SK-N-SH (cell line): ENCODE results near the gene PADI4. TPM values are rescaled to one million over a fixed set of nuclear protein-coding genes. Genes with fewer than 3 reads are reported as not detected.

Experiments
- CTCF ChIA-PET: fragments of 300-600, 350-600 bp; formaldehyde crosslinking; extraction: SDS; loops from one replicate; lab custom pipeline; 2021; lab: Yijun Ruan, JAX
- POLR2A ChIA-PET: fragments of 350-600 bp; sonication (Branson Sonifier 250); formaldehyde crosslinking; extraction: SDS; loops from one replicate; lab custom pipeline; 2020; ENCODE audit warnings: antibody characterized with exemption, inconsistent platforms; lab: Yijun Ruan, JAX
- DNase-seq: peaks from one replicate; pipeline ENCODE4 v3.0.0; 2012
- H2AFZ ChIP-seq: fragments of 200-600 bp; sonication (generic); 2 replicates; pipeline ENCODE4 v1.8.1; 2016; ENCODE audit warnings: antibody characterized with exemption, mild to moderate bottlenecking, low read depth
- H3F3A ChIP-seq: fragments of 200-600 bp; sonication (generic); replicated peaks from 2 replicates; pipeline ENCODE3; 2016; ENCODE audit warnings: antibody characterized with exemption, mild to moderate bottlenecking; ENCODE audit not compliant: insufficient read depth
- H3K27ac ChIP-seq, 2 experiments: fragments of 200-500 bp in 1 of 2; fragments of 200-600 bp in 1 of 2; sonication (Bioruptor generic) in 1 of 2; sonication (generic), shearing (Covaris generic) in 1 of 2; 2 replicates each; pipeline versions ENCODE4 v1.5.1 to v1.6.1; 2014 to 2016; ENCODE audit warnings: low read depth in 2 of 2, inconsistent platforms in 1 of 2, low read length in 1 of 2, mild to moderate bottlenecking in 1 of 2, mixed read lengths in 1 of 2
- H3K27me3 ChIP-seq: fragments of 200-600 bp; sonication (generic), shearing (Covaris generic); 2 replicates; pipeline ENCODE4 v1.6.1; 2016; ENCODE audit warnings: mixed run types; ENCODE audit not compliant: insufficient read depth
- H3K36me3 ChIP-seq, 2 experiments: fragments of 200-500 bp in 1 of 2; fragments of 200-600 bp in 1 of 2; sonication (Bioruptor generic) in 1 of 2; sonication (generic) in 1 of 2; replicated peaks in 1 of 2; 2 replicates each; pipeline versions ENCODE3 to v1.5.1; 2014 to 2016; ENCODE audit warnings: low read length in 1 of 2, mild to moderate bottlenecking in 1 of 2; ENCODE audit not compliant: insufficient read depth in 2 of 2, control insufficient read depth in 1 of 2
- H3K4me1 ChIP-seq, 2 experiments: fragments of 200-500 bp in 1 of 2; fragments of 200-600 bp in 1 of 2; sonication (Bioruptor generic) in 1 of 2; sonication (generic), shearing (Covaris generic) in 1 of 2; 2 replicates each; pipeline versions ENCODE4 v1.5.1 to v1.6.1; 2014 to 2016; ENCODE audit warnings: low read depth in 1 of 2, low read length in 1 of 2, mixed run types in 1 of 2; ENCODE audit not compliant: insufficient read depth in 2 of 2, control insufficient read depth in 1 of 2
- H3K4me2 ChIP-seq: fragments of 200-600 bp; sonication (generic), shearing (Covaris generic); 2 replicates; pipeline ENCODE4 v1.6.1; 2017; ENCODE audit warnings: mixed run types
- H3K4me3 ChIP-seq, 2 experiments: fragments of 200-500 bp in 1 of 2; fragments of 200-600 bp in 1 of 2; sonication (Bioruptor generic) in 1 of 2; sonication (generic), shearing (Covaris generic) in 1 of 2; 2 replicates each; pipeline versions ENCODE4 v1.5.1 to v1.8.1; 2014 to 2016; ENCODE audit warnings: low read depth in 2 of 2, inconsistent platforms in 1 of 2, low read length in 1 of 2, mild to moderate bottlenecking in 1 of 2, mixed read lengths in 1 of 2, moderate library complexity in 1 of 2
- H3K79me2 ChIP-seq: fragments of 200-600 bp; sonication (generic); 2 replicates; pipeline ENCODE4 v1.8.1; 2017; ENCODE audit warnings: mild to moderate bottlenecking; ENCODE audit not compliant: insufficient read depth
- H3K9ac ChIP-seq: fragments of 200-600 bp; sonication (generic); 2 replicates; pipeline ENCODE4 v1.6.1; 2017; ENCODE audit warnings: mixed run types
- H3K9me2 ChIP-seq: fragments of 200-600 bp; sonication (generic); 2 replicates; pipeline ENCODE4 v1.6.1; 2017; ENCODE audit warnings: mixed run types
- H3K9me3 ChIP-seq: fragments of 200-600 bp; sonication (generic); 2 replicates; pipeline ENCODE4 v1.6.1; 2017; ENCODE audit warnings: mixed run types, mild to moderate bottlenecking, moderate library complexity
- H4K20me1 ChIP-seq: fragments of 200-600 bp; sonication (generic); 2 replicates; pipeline ENCODE4 v1.6.1; 2017; ENCODE audit warnings: mild to moderate bottlenecking, mixed run types; ENCODE audit not compliant: insufficient read depth
- CTCF ChIP-seq: fragments of 200-600 bp; sonication (generic); IDR thresholded peaks from 2 replicates; pipeline ENCODE4 v1.6.1; 2017; ENCODE audit warnings: antibody characterized with exemption, mild to moderate bottlenecking, moderate library complexity
- ELF1 ChIP-seq: IDR thresholded peaks from 2 replicates; pipeline ENCODE4 v1.4.0; 2012
- EP300 ChIP-seq, 2 experiments: IDR thresholded peaks; 2 replicates each; pipeline versions ENCODE4 v1.4.0 to v1.6.1; 2012; ENCODE audit warnings: borderline replicate concordance in 1 of 2, low read depth in 1 of 2, low read length in 1 of 2
- FOXJ3 ChIP-seq: sonication (generic); formaldehyde crosslinking; IDR thresholded peaks from 2 replicates; pipeline ENCODE4 v1.5.1; 2020; ENCODE audit warnings: mild to moderate bottlenecking, missing genetic modification reagents
- NRF1 ChIP-seq: IDR thresholded peaks from 2 replicates; pipeline ENCODE4 v1.6.1; 2012; ENCODE audit warnings: low read depth, mild to moderate bottlenecking, low read length
- POLR2AphosphoS5 ChIP-seq: IDR thresholded peaks from 2 replicates; pipeline ENCODE4 v1.6.1; 2012; ENCODE audit warnings: low read depth, low read length
- REST ChIP-seq: IDR thresholded peaks from 2 replicates; pipeline ENCODE4 v1.6.1; 2012; ENCODE audit warnings: mild to moderate bottlenecking, low read depth, low read length, moderate library complexity
- RFX5 ChIP-seq: IDR thresholded peaks from 2 replicates; pipeline ENCODE4 v1.6.1; 2012; ENCODE audit warnings: mild to moderate bottlenecking, improper control_type of control experiment, low read length
- RXRA ChIP-seq: IDR thresholded peaks from 2 replicates; pipeline ENCODE4 v1.4.0; 2012; ENCODE audit warnings: low read depth, mild to moderate bottlenecking, borderline replicate concordance
- USF2 ChIP-seq: fragments of 150-350 bp; IDR thresholded peaks from 2 replicates; pipeline ENCODE4 v1.6.1; 2017; ENCODE audit warnings: antibody characterized with exemption, low read length, low read depth, borderline replicate concordance
- YY1 ChIP-seq: IDR thresholded peaks from 2 replicates; pipeline ENCODE4 v1.4.0; 2012; ENCODE audit warnings: low read depth, mild to moderate bottlenecking
- WGBS: methylation state at CpG from one replicate; pipeline ENCODE4 v1.1.6; 2017; ENCODE audit warnings: low lambda C conversion rate; 5-methylcytosine and 5-hydroxymethylcytosine counted together
- polyA plus RNA-seq, 3 experiments: library from polyadenylated mRNA; depleted of rRNA; stranded (reverse); fragments of >200 nt; gene quantifications; 2 replicates each; pipeline ENCODE4 v1.2.3, GENCODE V29; 2012

PADI4 gene
- polyA plus RNA-seq, 1 of the 3 experiments (the other 2 are of a cell fraction), result not detected

GRCh38 chr1:17314491-17314971 lies 6.5 kb downstream of the PADI4 start:
- no peaks in the 10 kb centered on the region for H3K4me1 ChIP-seq
- no peak overlapping the region for H2AFZ ChIP-seq
- ChIA-PET CTCF (interaction anchor here (0.9 to 1.4 kb wide), 3 partner anchors 22 to 188 kb away, joined by 3 to 4 read pairs (median 3); no protein-coding TSS in a partner anchor), POLR2A (no interaction called here)
- H3K27me3 ChIP-seq, result no peaks in the 10 kb centered on the region; the same call in 1 of the 2 replicates
- no peaks in the 10 kb centered on the region for H3F3A ChIP-seq
- H3K36me3 ChIP-seq, result no peaks in the 10 kb centered on the region
- no peak for TF ChIP-seq POLR2AphosphoS5
- TF ChIP-seq YY1, result no peak
- TF ChIP-seq FOXJ3 (CRISPR knock-in tag), result no peak
- no peak for TF ChIP-seq ELF1
- no peak for TF ChIP-seq RFX5
- H3K4me3 ChIP-seq, result no peak overlapping the region
- no peaks in the 10 kb centered on the region for H3K79me2 ChIP-seq
- no peak overlapping the region for H3K27ac ChIP-seq
- no peaks in the 10 kb centered on the region for H3K9me2 ChIP-seq
- no peak overlapping the region for H3K9ac ChIP-seq
- no peak for DNase-seq
- no peak overlapping the region for H3K4me2 ChIP-seq
- H4K20me1 ChIP-seq, result no peaks in the 10 kb centered on the region
- 46% methylated on average over 6 of the region's 9 CpGs for WGBS
- H3K9me3 ChIP-seq, result no peaks in the 10 kb centered on the region

DNA sequence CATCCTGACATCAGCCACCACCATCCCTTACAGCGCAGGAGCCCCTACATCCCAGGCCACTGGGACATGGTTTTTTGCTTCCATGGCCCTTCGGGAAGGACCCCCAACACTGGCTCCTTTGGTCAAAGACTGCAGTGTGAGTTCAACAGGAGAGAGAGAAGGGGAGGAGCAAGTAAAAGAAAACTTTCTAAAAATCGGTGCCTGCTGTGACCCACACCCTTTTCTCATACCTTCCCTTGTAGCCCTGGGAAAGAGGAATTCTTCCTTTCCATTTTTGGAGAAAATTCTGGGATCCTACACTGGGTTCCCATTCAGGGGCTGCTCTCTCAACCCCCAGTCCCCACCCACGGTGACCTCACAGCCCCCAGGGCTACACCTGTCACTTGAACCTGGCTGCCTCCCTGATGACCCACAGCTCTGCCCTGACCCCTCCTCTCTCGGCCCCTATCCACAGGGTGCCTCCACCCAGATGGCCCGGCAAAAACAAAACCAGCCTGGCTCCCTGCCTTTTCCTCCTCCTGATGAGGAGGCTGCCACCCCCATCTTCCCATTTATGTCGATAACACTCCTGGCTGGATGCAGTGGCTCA lies 7.6 kb downstream of the PADI4 start:
- no peak for TF ChIP-seq REST
- TF ChIP-seq NRF1, result no peak
- no peaks in the 10 kb centered on the region for H3K9me2 ChIP-seq
- CTCF ChIA-PET, result interaction anchor here (1.5 kb wide), 1 partner anchor 21 kb away, joined by 7 read pairs; no protein-coding TSS in a partner anchor
- DNase-seq, result no peak
- H3K9ac ChIP-seq, result no peak overlapping the region
- H3K27me3 ChIP-seq, result no peaks in the 10 kb centered on the region; the same call in 1 of the 2 replicates
- H3K4me3 ChIP-seq, result no peak overlapping the region
- no peaks in the 10 kb centered on the region for H3K36me3 ChIP-seq
- H3K4me2 ChIP-seq, result no peak overlapping the region
- H2AFZ ChIP-seq, result no peak overlapping the region
- H4K20me1 ChIP-seq, result no peaks in the 10 kb centered on the region
- no peaks in the 10 kb centered on the region for H3F3A ChIP-seq
- no peaks in the 10 kb centered on the region for H3K9me3 ChIP-seq
- H3K4me1 ChIP-seq, result no peaks in the 10 kb centered on the region
- POLR2A ChIA-PET, result no interaction called here
- H3K27ac ChIP-seq, result no peak overlapping the region
- WGBS, result 37% methylated on average over 7 of the region's 7 CpGs
- H3K79me2 ChIP-seq, result no peaks in the 10 kb centered on the region

DNA sequence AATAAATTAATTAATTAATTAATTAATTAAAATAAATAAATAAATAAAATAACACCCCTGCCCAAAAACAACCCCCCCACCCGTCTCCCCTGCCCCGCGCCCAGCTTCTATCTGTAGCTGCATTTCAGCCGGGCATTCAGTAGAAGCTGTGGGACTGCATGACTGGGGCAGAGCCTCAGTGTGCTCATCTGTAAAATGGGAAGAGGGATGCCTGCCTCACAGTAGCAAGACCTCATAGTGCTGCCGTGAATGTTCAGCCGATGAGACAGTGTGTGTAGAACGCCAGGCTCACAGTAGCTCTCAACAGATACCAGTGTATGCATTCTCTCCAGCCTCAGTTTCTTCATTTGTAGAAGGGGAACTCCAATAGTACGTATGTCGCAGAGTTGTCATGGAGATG lies 8.7 kb downstream of the PADI4 start:
- no peak overlapping the region for H3K4me3 ChIP-seq
- H2AFZ ChIP-seq, result no peak overlapping the region
- H3F3A ChIP-seq, result no peaks in the 10 kb centered on the region
- H3K9me2 ChIP-seq, result no peaks in the 10 kb centered on the region
- H3K4me2 ChIP-seq, result no peak overlapping the region
- no peaks in the 10 kb centered on the region for H3K36me3 ChIP-seq
- no peaks in the 10 kb centered on the region for H3K79me2 ChIP-seq
- no peaks in the 10 kb centered on the region for H3K4me1 ChIP-seq
- no peak for DNase-seq
- CTCF ChIA-PET, result interaction anchor here (1.5 kb wide), 1 partner anchor 20 kb away, joined by 7 read pairs; no protein-coding TSS in a partner anchor
- H3K27me3 ChIP-seq, result no peaks in the 10 kb centered on the region; the same call in 1 of the 2 replicates
- 49% methylated on average over 9 of the region's 9 CpGs for WGBS
- H4K20me1 ChIP-seq, result no peaks in the 10 kb centered on the region
- no peaks in the 10 kb centered on the region for H3K9me3 ChIP-seq
- POLR2A ChIA-PET, result no interaction called here
- no peak overlapping the region for H3K9ac ChIP-seq
- H3K27ac ChIP-seq, result no peak overlapping the region
- TF ChIP-seq CTCF (no peak), RXRA (no peak), FOXJ3 (CRISPR knock-in tag) (no peak), USF2 (no peak), EP300 (IDR thresholded peaks at IDR 0.05; ENCODE audit: borderline replicate concordance in 1 of 2, low read depth in 1 of 2, low read length in 1 of 2) (no peak)
